Thyroid gland (tissue), 4 donors: ENCODE measurements around the gene PRPF8. TPM values are rescaled to one million over a fixed set of nuclear protein-coding genes. Genes with fewer than 3 reads are reported as not detected.
"Not testable (repeated sequence)": the region's sequence is repeated elsewhere in the genome, so short reads cannot be mapped to it uniquely, and the experiment has no call there.

Experiments
- DNase-seq, 2 donors: peaks; one replicate each; pipeline ENCODE4 v3.0.0-alpha.2; 2019
- H3K27ac ChIP-seq, 3 donors: fragments of 200-600 bp; sonication (generic); 1 replicate in 2 of 3; 2 replicates in 1 of 3; pipeline ENCODE4 v1.5.1; 2016 to 2019; ENCODE audit warnings: mild to moderate bottlenecking in 1 of 3, moderate library complexity in 1 of 3
- H3K27me3 ChIP-seq: fragments of 200-600 bp; sonication (generic); one replicate; pipeline ENCODE4 v1.5.1; 2019
- H3K36me3 ChIP-seq, 2 donors: fragments of 200-600 bp; sonication (generic); one replicate each; pipeline ENCODE4 v1.5.1; 2016 to 2019
- H3K4me1 ChIP-seq, 2 donors: fragments of 200-600 bp; sonication (generic); one replicate each; pipeline ENCODE4 v1.5.1; 2017 to 2019
- H3K4me3 ChIP-seq, 3 donors: fragments of 200-600 bp; sonication (generic); replicated peaks in 1 of 3; 1 replicate in 2 of 3; 2 replicates in 1 of 3; pipeline ENCODE4 v1.5.1; 2016; ENCODE audit warnings: mild to moderate bottlenecking in 1 of 3
- H3K9me3 ChIP-seq: fragments of 200-600 bp; sonication (generic); one replicate; pipeline ENCODE4 v1.5.1; 2017
- CTCF ChIP-seq, 6 experiments: fragments of 200-600 bp in 3 of 6; fragments of 450-650 bp in 3 of 6; sonication (generic) in 3 of 6; IDR thresholded peaks; one replicate each; pipeline ENCODE4 v1.5.1; 2016 to 2019; ENCODE audit warnings: antibody characterized with exemption in 6 of 6, mild to moderate bottlenecking in 2 of 6, inconsistent platforms in 1 of 6, moderate library complexity in 1 of 6
- POLR2A ChIP-seq, 2 donors: fragments of 450-650 bp; IDR thresholded peaks; one replicate each; pipeline ENCODE4 v1.6.1; 2017; ENCODE audit warnings: antibody characterized with exemption in 2 of 2, mild to moderate bottlenecking in 2 of 2, moderate library complexity in 1 of 2
- WGBS, 2 donors: methylation state at CpG; one replicate each; pipeline ENCODE4 v1.1.5; 2017; 5-methylcytosine and 5-hydroxymethylcytosine counted together
- intact Hi-C: fragments of 100-400 bp; cut with DNase I; formaldehyde crosslinking; loops from one replicate; pipeline ENCODE4 v1.15.1; 2023
- total RNA-seq, 4 donors: library from RNA; depleted of rRNA; stranded (reverse); fragments of >200 nt; gene quantifications; one replicate each; pipeline ENCODE4 v1.2.3, GENCODE V29; 2016

PRPF8 gene
- total RNA-seq, 4 donors from 2014 or later, result 181 to 256 (median 242) TPM

GRCh38 chr17:1726626-1727257, 42.1 kb upstream of the PRPF8 start:
- H3K4me3 ChIP-seq, result no peak overlapping the region
- DNase-seq, result no peak
- WGBS, 2 donors, result 79 to 88% methylated on average over 16 to 17 of the region's 18 CpGs
- H3K9me3 ChIP-seq, result no peaks in the 10 kb centered on the region
- no peaks in the 10 kb centered on the region for H3K27me3 ChIP-seq
- H3K27ac ChIP-seq, result no peak overlapping the region
- H3K4me1 ChIP-seq, result peaks cover 14 to 28% of the 10 kb centered on the region in 2 donors
- intact Hi-C loops, result loop anchor here (5.0 kb wide), 1 partner anchor 61 kb away; no protein-coding TSS in a partner anchor
- H3K36me3 ChIP-seq, result peaks cover 9 to 14% of the 10 kb centered on the region in 2 donors
- TF ChIP-seq CTCF (IDR thresholded peaks at IDR 0.05) (no peak), POLR2A (IDR thresholded peaks at IDR 0.05) (no peak)

GRCh38 chr17:1725642-1726511, 41.2 kb upstream of the PRPF8 start:
- Histone ChIP-seq H3K4me3 (peak overlapping the region in 1 of 3 donors; percentile 63), H3K27ac (no peak overlapping the region), H3K27me3 (no peaks in the 10 kb centered on the region), H3K4me1 (peaks cover 14 to 30% of the 10 kb centered on the region in 2 donors), H3K9me3 (no peaks in the 10 kb centered on the region), H3K36me3 (peaks cover 9 to 11% of the 10 kb centered on the region in 2 donors)
- DNase-seq, result no peak
- intact Hi-C loops, result loop anchor here (5.0 kb wide), 1 partner anchor 61 kb away; no protein-coding TSS in a partner anchor
- TF ChIP-seq POLR2A (IDR thresholded peaks at IDR 0.05), result no peak
- 95 to 97% methylated on average over 43 to 44 of the region's 54 CpGs for WGBS, 2 donors

GRCh38 chr17:1724869-1725641, 40.4 kb upstream of the PRPF8 start:
- intact Hi-C loops, result loop anchor here (5.0 kb wide), 2 partner anchors 62 to 317 kb away; partner anchors contain the start of gene OVCA2
- TF ChIP-seq POLR2A (IDR thresholded peaks at IDR 0.05), result no peak
- peak in 1 of 6 experiments; percentile 5 for TF ChIP-seq CTCF (IDR thresholded peaks at IDR 0.05)
- 17 to 42% methylated on average over 13 to 17 of the region's 51 CpGs for WGBS, 2 donors
- Histone ChIP-seq H3K9me3 (no peaks in the 10 kb centered on the region), H3K4me1 (peaks cover 14 to 24% of the 10 kb centered on the region in 2 donors), H3K36me3 (peaks cover 9 to 11% of the 10 kb centered on the region in 2 donors), H3K27me3 (no peaks in the 10 kb centered on the region), H3K27ac (peak overlapping the region in 2 of 3 donors; percentile 70 to 91), H3K4me3 (peak overlapping the region; percentile 11 to 63 (median 26))
- peak in 1 of 2 donors; percentile 33 for DNase-seq

- intact Hi-C loops, result loop anchor here (5.0 kb wide), 1 partner anchor 318 kb away; the partner anchor contains the start of gene OVCA2
- Histone ChIP-seq H3K4me1 (peaks cover 14 to 24% of the 10 kb centered on the region in 2 donors), H3K36me3 (peaks cover 9 to 11% of the 10 kb centered on the region in 2 donors), H3K27ac (peak within 1 kb of the TSS; percentile 70 to 91 (median 91)), H3K9me3 (no peaks in the 10 kb centered on the region), H3K27me3 (no peaks in the 10 kb centered on the region), H3K4me3 (peak within 1 kb of the TSS; percentile 11 to 63 (median 26))
- 0 to 4% methylated on average over 2 to 8 of the region's 57 CpGs for WGBS, 2 donors
- peak; percentile 91 to 94 for DNase-seq
- TF ChIP-seq CTCF (IDR thresholded peaks at IDR 0.05) (peak in 1 of 6 experiments; percentile 11), POLR2A (IDR thresholded peaks at IDR 0.05) (peak in 1 of 2 donors; percentile 57)
These were observed 39.7 kb upstream of the PRPF8 start, which contains the start of gene WDR81 for GRCh38 chr17:1724351-1724868. Gene WDR81, plus strand, starts transcription at chr17:1724704. Its CDS starts 256 bp downstream, at chr17:1724960.

GRCh38 chr17:1722022-1722421, 37.4 kb upstream of the PRPF8 start:
- H3K4me3 ChIP-seq, H3K36me3 ChIP-seq, H3K27me3 ChIP-seq, DNase-seq, H3K9me3 ChIP-seq: not testable (repeated sequence)
- WGBS, 2 donors, result 88 to 97% methylated on average over 8 of the region's 8 CpGs
- Histone ChIP-seq H3K4me1 (peaks cover 14 to 37% of the 10 kb centered on the region in 2 donors), H3K27ac (peak overlapping the region in 1 of 3 donors; percentile 91)
- intact Hi-C loops, result loop anchor here (5.0 kb wide), 1 partner anchor 320 kb away; the partner anchor contains the start of gene OVCA2
